Lower lobe of right lung (tissue), 2 donors: Measurements from ENCODE around the gene AMT. TPM values are rescaled to one million over a fixed set of nuclear protein-coding genes. Genes with fewer than 3 reads are reported as not detected.

Source experiments
- ATAC-seq, 2 donors: fragments of 200-7000 bp; cut with Tn5 transposase; one replicate each; pipeline ENCODE4 v1.9.1; 2020 to 2022; ENCODE audit warnings: mild to moderate bottlenecking in 2 of 2, moderate library complexity in 2 of 2
- DNase-seq: peaks from one replicate; pipeline ENCODE4 v3.0.0-alpha.2; 2020
- H3K27ac ChIP-seq: fragments of 200-600 bp; one replicate; pipeline ENCODE4 v1.8.0; 2022
- H3K27me3 ChIP-seq: fragments of 200-600 bp; one replicate; pipeline ENCODE4 v1.8.0; 2022; ENCODE audit warnings: low read depth
- H3K36me3 ChIP-seq: fragments of 200-600 bp; one replicate; pipeline ENCODE4 v1.8.0; 2022; ENCODE audit warnings: mild to moderate bottlenecking
- H3K4me1 ChIP-seq: fragments of 200-600 bp; one replicate; pipeline ENCODE4 v1.8.0; 2022
- H3K4me3 ChIP-seq: fragments of 200-600 bp; one replicate; pipeline ENCODE4 v1.8.0; 2022; ENCODE audit warnings: mild to moderate bottlenecking
- H3K9me3 ChIP-seq: fragments of 200-600 bp; one replicate; pipeline ENCODE4 v1.8.0; 2022
- CTCF ChIP-seq: fragments of 200-600 bp; IDR thresholded peaks from one replicate; pipeline ENCODE4 v1.8.0; 2022; ENCODE audit warnings: antibody characterized with exemption, mild to moderate bottlenecking
- intact Hi-C: fragments of 100-400 bp; cut with DNase I; formaldehyde crosslinking; loops from one replicate; pipeline ENCODE4 v1.11.0; 2022
- total RNA-seq: library from RNA; stranded (reverse); fragmentation: NEBNext Ultra II Directional; extraction: Animal tissue kit (Norgen Biotek cat#: 25700); gene quantifications from one replicate; pipeline ENCODE4 v1.2.1, GENCODE V29; 2021
- donor health status: DM: no; HTN: yes; CAD: no; lungs with severe emphysema.

AMT gene
- total RNA-seq, 1 donor from 2014 or later: 8.4 TPM

GRCh38 chr3:49389297-49389696 lies 33.0 kb downstream of the AMT start:
- intact Hi-C loops: no loop called here
- ATAC-seq (no peak), DNase-seq (no peak)
- no peaks in the 10 kb centered on the region for H3K9me3 ChIP-seq
- no peak overlapping the region for H3K27ac ChIP-seq
- no peaks in the 10 kb centered on the region for H3K27me3 ChIP-seq
- H3K4me1 ChIP-seq: peaks cover 64% of the 10 kb centered on the region
- TF ChIP-seq CTCF: no peak
- H3K4me3 ChIP-seq: no peak overlapping the region
- H3K36me3 ChIP-seq: peaks cover 13% of the 10 kb centered on the region

GRCh38 chr3:49388289-49388820 lies 33.9 kb downstream of the AMT start:
- H3K27me3 ChIP-seq: no peaks in the 10 kb centered on the region
- peaks cover 72% of the 10 kb centered on the region for H3K4me1 ChIP-seq
- H3K36me3 ChIP-seq: peaks cover 9% of the 10 kb centered on the region
- intact Hi-C loops: no loop called here
- ATAC-seq (no peak), DNase-seq (no peak)
- TF ChIP-seq CTCF: no peak
- H3K4me3 ChIP-seq: no peak overlapping the region
- H3K9me3 ChIP-seq: no peaks in the 10 kb centered on the region
- H3K27ac ChIP-seq: no peak overlapping the region

GRCh38 chr3:49387721-49388120 lies 34.6 kb downstream of the AMT start:
- intact Hi-C loops: no loop called here
- DNase-seq (no peak), ATAC-seq (no peak)
- Histone ChIP-seq H3K9me3 (no peaks in the 10 kb centered on the region), H3K27ac (no peak overlapping the region), H3K36me3 (peaks cover 9% of the 10 kb centered on the region), H3K4me3 (no peak overlapping the region), H3K4me1 (peaks cover 73% of the 10 kb centered on the region), H3K27me3 (no peaks in the 10 kb centered on the region)
- TF ChIP-seq CTCF: no peak

- Histone ChIP-seq H3K27ac (peak overlapping the region; percentile 48), H3K36me3 (peaks cover 9% of the 10 kb centered on the region), H3K9me3 (no peaks in the 10 kb centered on the region), H3K4me1 (peaks cover 77% of the 10 kb centered on the region), H3K4me3 (no peak overlapping the region), H3K27me3 (no peaks in the 10 kb centered on the region)
- TF ChIP-seq CTCF: no peak
- ATAC-seq: peak; percentile 55 to 68
- no peak for DNase-seq
- intact Hi-C loops: no loop called here
Measured at GRCh38 chr3:49386056-49386756, 36.1 kb downstream of the AMT start.

GRCh38 chr3:49385617-49386016 lies 36.7 kb downstream of the AMT start:
- ATAC-seq (no peak), DNase-seq (no peak)
- no peaks in the 10 kb centered on the region for H3K27me3 ChIP-seq
- no peak overlapping the region for H3K27ac ChIP-seq
- no peaks in the 10 kb centered on the region for H3K9me3 ChIP-seq
- intact Hi-C loops: no loop called here
- H3K4me3 ChIP-seq: no peak overlapping the region
- no peak for TF ChIP-seq CTCF
- H3K36me3 ChIP-seq: peaks cover 9% of the 10 kb centered on the region
- peaks cover 74% of the 10 kb centered on the region for H3K4me1 ChIP-seq
